ENCODE measurements around the gene MRPL22. TPM values are rescaled to one million over a fixed set of nuclear protein-coding genes. Genes with fewer than 3 reads are reported as not detected.

Gene MRPL22
- total and polyA plus RNA-seq, 2 donors (not counting 3 experiments of a cell fraction or from before 2014, with no cell fraction given) = 66.9 to 112 TPM

- ChIA-PET POLR2A (no interaction called here), CTCF (interaction anchor here (1.4 kb wide), 1 partner anchor 23 kb away, joined by 6 read pairs; no protein-coding TSS in a partner anchor)
- FAIRE-seq = no peak
- no peak for DNase-seq (ENCODE audit: low read depth, low spot score)
- Histone ChIP-seq H3K9me1 (replicated peaks; ENCODE audit: control insufficient read depth, extremely low read depth, insufficient read depth, low read length) (no peaks in the 10 kb centered on the region), H3K9me3 (replicated peaks; ENCODE audit: control insufficient read depth, insufficient read depth, low read length) (no peaks in the 10 kb centered on the region), H4K20me1 (replicated peaks; ENCODE audit: control insufficient read depth, extremely low read depth, insufficient read depth, low read length) (no peaks in the 10 kb centered on the region), H3K79me2 (ENCODE audit: control insufficient read depth, insufficient read depth, low read length) (peaks cover 61% of the 10 kb centered on the region), H3K27me3 (ENCODE audit: control insufficient read depth in 2 of 2, insufficient read depth in 2 of 2, low read length in 2 of 2) (no peaks in the 10 kb centered on the region), H3K27ac (ENCODE audit: insufficient read depth, low read depth, low read length) (no peak overlapping the region), H3K36me3 (ENCODE audit: control insufficient read depth in 2 of 2, extremely low read depth in 1 of 2, insufficient read depth in 2 of 2, low read length in 2 of 2) (peaks cover 0 to 6% of the 10 kb centered on the region in 2 experiments), H2AFZ (ENCODE audit: low read depth, low read length) (no peak overlapping the region), H3K9ac (replicated peaks; ENCODE audit: extremely low read depth, insufficient read depth, low read length) (no peak overlapping the region), H3K4me3 (replicated peaks in 1 of 3; ENCODE audit: insufficient read depth in 1 of 3, low read depth in 1 of 3, low read length in 3 of 3) (no peak overlapping the region), H3K4me1 (ENCODE audit: control insufficient read depth, extremely low read depth, insufficient read depth, low read length) (peaks cover 16% of the 10 kb centered on the region), H3K4me2 (ENCODE audit: insufficient read depth, low read length) (no peak overlapping the region)
- TF ChIP-seq MYC (IDR thresholded peaks at IDR 0.05; ENCODE audit: low read depth, low read length) = no peak
- no peak for TF ChIP-seq JUN (IDR thresholded peaks at IDR 0.05; ENCODE audit: borderline replicate concordance, insufficient read depth, insufficient read length, low read depth)
- TF ChIP-seq EZH2 (IDR thresholded peaks at IDR 0.05; ENCODE audit: borderline replicate concordance, low read depth, low read length, severe bottlenecking) = no peak
- no peak for TF ChIP-seq CTCF (IDR thresholded peaks at IDR 0.05; ENCODE audit: extremely low read depth in 1 of 2, insufficient read depth in 1 of 2, low read depth in 1 of 2, low read length in 2 of 2)
- TF ChIP-seq POLR2AphosphoS5 (IDR thresholded peaks at IDR 0.05; ENCODE audit: insufficient read depth, low read depth, low read length) = no peak
- TF ChIP-seq MAX (IDR thresholded peaks at IDR 0.05; ENCODE audit: insufficient read depth, insufficient read length) = no peak
- no peak for TF ChIP-seq POLR2A (IDR thresholded peaks at IDR 0.05; ENCODE audit: low read depth, low read length)
- TF ChIP-seq FOS (IDR thresholded peaks at IDR 0.05; ENCODE audit: borderline replicate concordance, insufficient read depth, low read length) = no peak
- TF ChIP-seq GATA2 (IDR thresholded peaks at IDR 0.05; ENCODE audit: insufficient read depth, insufficient read length, low read depth, low read length) = no peak
- BruUV-seq (replicated peaks) = no TSS peak
- intact Hi-C loops (cut with micrococcal nuclease) (no loop called here), dilution Hi-C loops (cut with MboI; ENCODE audit: extremely low pct_ligation_motif_present, low sequenced_read_pairs) (no loop called here)
Observed at GRCh38 chr5:154949781-154950180, 8.9 kb downstream of the MRPL22 start.

Data from endothelial cell of umbilical vein (primary cell).